Transverse colon (tissue), 4 donors: ENCODE measurements around the gene NKX2-8. TPM values are rescaled to one million over a fixed set of nuclear protein-coding genes. Genes with fewer than 3 reads are reported as not detected.

ENCODE experiments used
- DNase-seq: peaks from one replicate; pipeline ENCODE4 v3.0.0-alpha.2; 2019
- H3K27ac ChIP-seq, 4 donors: fragments of 200-600 bp; sonication (generic); 2 replicates each; pipeline ENCODE4 v1.5.1; 2016 to 2018; ENCODE audit warnings: inconsistent platforms in 4 of 4
- H3K27me3 ChIP-seq: fragments of 200-600 bp; sonication (generic); 2 replicates; pipeline ENCODE4 v1.5.1; 2017; ENCODE audit warnings: inconsistent platforms
- H3K36me3 ChIP-seq, 4 donors: fragments of 200-600 bp; sonication (generic); 2 replicates each; pipeline ENCODE4 v1.5.1; 2017 to 2019; ENCODE audit warnings: inconsistent platforms in 4 of 4
- H3K4me1 ChIP-seq, 4 donors: fragments of 200-600 bp; sonication (generic); 2 replicates each; pipeline ENCODE4 v1.5.1; 2017 to 2020; ENCODE audit warnings: inconsistent platforms in 4 of 4
- H3K4me3 ChIP-seq, 4 donors: fragments of 200-600 bp; sonication (generic); 1 replicate in 1 of 4; 2 replicates in 3 of 4; pipeline versions ENCODE4 v1.5.1 to v1.6.1; 2017 to 2019; ENCODE audit warnings: inconsistent platforms in 4 of 4
- H3K9me3 ChIP-seq, 2 donors: fragments of 200-600 bp; sonication (generic); 2 replicates each; pipeline ENCODE4 v1.5.1; 2017 to 2019; ENCODE audit warnings: inconsistent platforms in 2 of 2
- CTCF ChIP-seq, 5 experiments: fragments of 200-600 bp in 3 of 5; fragments of 450-650 bp in 2 of 5; sonication (generic) in 3 of 5; IDR thresholded peaks; 1 replicate in 2 of 5; 2 replicates in 3 of 5; pipeline ENCODE4 v1.5.1; 2016 to 2017; ENCODE audit warnings: antibody characterized with exemption in 5 of 5, inconsistent platforms in 3 of 5, mild to moderate bottlenecking in 2 of 5, moderate library complexity in 1 of 5
- EP300 ChIP-seq: sonication (generic); formaldehyde crosslinking; IDR thresholded peaks from one replicate; pipeline ENCODE4 v1.6.1; 2017; ENCODE audit warnings: antibody characterized with exemption, low read depth
- POLR2A ChIP-seq: fragments of 450-650 bp; IDR thresholded peaks from one replicate; pipeline ENCODE4 v1.6.1; 2016; ENCODE audit warnings: antibody characterized with exemption, mild to moderate bottlenecking, moderate library complexity
- POLR2AphosphoS5 ChIP-seq, 3 donors: sonication (generic); formaldehyde crosslinking; IDR thresholded peaks; one replicate each; pipeline ENCODE4 v1.6.1; 2016; ENCODE audit warnings: antibody characterized with exemption in 3 of 3
- WGBS, 2 donors: methylation state at CpG; one replicate each; pipeline ENCODE4 v1.1.5; 2018; ENCODE audit warnings: low coverage in 1 of 2; 5-methylcytosine and 5-hydroxymethylcytosine counted together
- in situ Hi-C, 4 donors: fragments of 200-750 bp; cut with MboI; loops; one replicate each; pipeline versions ENCODE4 v1.15.0 to v1.15.1; 2017; ENCODE audit warnings: low sequenced_read_pairs in 3 of 4, low pct_ligation_motif_present in 1 of 4, low pct_unique_long_range_greater_than_20kb in 1 of 4
- intact Hi-C: fragments of 100-400 bp; cut with DNase I; formaldehyde crosslinking; loops from one replicate; pipeline ENCODE4 v1.15.1; 2023; ENCODE audit warnings: low total_unique reads
- total RNA-seq, 4 donors: library from RNA; depleted of rRNA; stranded (reverse); fragments of >200 nt; gene quantifications; one replicate each; pipeline ENCODE4 v1.1.0, GENCODE V29; 2016

NKX2-8 gene
- total RNA-seq, 4 donors from 2014 or later = not detected

GRCh38 chr14:36579001-36579555 is 3.3 kb downstream of the NKX2-8 start:
- in situ Hi-C loops = no loop called here
- intact Hi-C loops = no loop called here
- WGBS, 2 donors = 37 to 79% methylated on average over 4 of the region's 4 CpGs

GRCh38 chr14:36570065-36570464 is 12.3 kb downstream of the NKX2-8 start:
- 37 to 60% methylated on average over 1 to 2 of the region's 2 CpGs for WGBS, 2 donors
- no peaks in the 10 kb centered on the region for H3K36me3 ChIP-seq
- peaks cover 18% of the 10 kb centered on the region for H3K27me3 ChIP-seq
- intact Hi-C loops (no loop called here), in situ Hi-C loops (no loop called here)
- H3K9me3 ChIP-seq = no peaks in the 10 kb centered on the region
- no peak overlapping the region for H3K4me3 ChIP-seq
- H3K27ac ChIP-seq = no peak overlapping the region
- DNase-seq = no peak
- TF ChIP-seq POLR2AphosphoS5 (IDR thresholded peaks at IDR 0.05) (no peak), EP300 (no peak), POLR2A (no peak), CTCF (IDR thresholded peaks at IDR 0.05) (no peak)
- H3K4me1 ChIP-seq = no peaks in the 10 kb centered on the region

More at GRCh38 chr14:36579001-36579555, 3.3 kb downstream of the NKX2-8 start:
- Histone ChIP-seq H3K4me3 (no peak overlapping the region), H3K27ac (no peak overlapping the region), H3K4me1 (peaks cover 0 to 30% (median 23%) of the 10 kb centered on the region in 4 donors), H3K36me3 (no peaks in the 10 kb centered on the region), H3K9me3 (no peaks in the 10 kb centered on the region), H3K27me3 (peaks cover 94% of the 10 kb centered on the region)
- TF ChIP-seq POLR2A (no peak), POLR2AphosphoS5 (IDR thresholded peaks at IDR 0.05) (no peak), EP300 (no peak), CTCF (IDR thresholded peaks at IDR 0.05) (no peak)
- no peak for DNase-seq

- in situ Hi-C loops = no loop called here
- WGBS, 2 donors = 53 to 65% methylated on average over 8 to 9 of the region's 9 CpGs
- no peaks in the 10 kb centered on the region for H3K36me3 ChIP-seq
- no peak overlapping the region for H3K4me3 ChIP-seq
- TF ChIP-seq EP300 (no peak), CTCF (IDR thresholded peaks at IDR 0.05) (peak; percentile 37 to 60 (median 43))
- DNase-seq = no peak
- peaks cover 21% of the 10 kb centered on the region for H3K27me3 ChIP-seq
- H3K9me3 ChIP-seq = no peaks in the 10 kb centered on the region
- H3K27ac ChIP-seq = no peak overlapping the region
- intact Hi-C loops = no loop called here
- H3K4me1 ChIP-seq = no peaks in the 10 kb centered on the region
These were observed 25.5 kb downstream of the NKX2-8 start for GRCh38 chr14:36556811-36557433.

GRCh38 chr14:36555998-36556743 is 26.2 kb downstream of the NKX2-8 start:
- no peak for DNase-seq
- 79 to 83% methylated on average over 4 to 6 of the region's 6 CpGs for WGBS, 2 donors
- intact Hi-C loops = no loop called here
- H3K9me3 ChIP-seq = no peaks in the 10 kb centered on the region
- no peaks in the 10 kb centered on the region for H3K4me1 ChIP-seq
- TF ChIP-seq POLR2A (no peak), CTCF (IDR thresholded peaks at IDR 0.05) (no peak), EP300 (no peak), POLR2AphosphoS5 (IDR thresholded peaks at IDR 0.05) (no peak)
- H3K27me3 ChIP-seq = peaks cover 21% of the 10 kb centered on the region
- no peaks in the 10 kb centered on the region for H3K36me3 ChIP-seq
- H3K4me3 ChIP-seq = no peak overlapping the region
- no peak overlapping the region for H3K27ac ChIP-seq
- in situ Hi-C loops = no loop called here
